ENCODE data around the gene CD300LB.

GRCh38 chr17:74512036-74512435 is 19.2 kb downstream of the CD300LB start:
- TF ChIP-seq POLR2A (IDR thresholded peaks at IDR 0.05; ENCODE audit: low read depth, low read length) (no peak), POLR2AphosphoS5 (IDR thresholded peaks at IDR 0.05; ENCODE audit: low read depth, low read length) (no peak), TAF1 (IDR thresholded peaks at IDR 0.05; ENCODE audit: borderline replicate concordance, low read depth, low read length) (no peak)

All from GM12892 (cell line).